ENCODE measurements around the gene TBC1D17. TPM values are rescaled to one million over a fixed set of nuclear protein-coding genes. Genes with fewer than 3 reads are reported as not detected.

Gene TBC1D17
- total and polyA plus RNA-seq, 2 of the 13 experiments (the other 11 are each of a cell fraction or from before 2014, with no cell fraction given): 9.7 to 16.9 TPM

DNA sequence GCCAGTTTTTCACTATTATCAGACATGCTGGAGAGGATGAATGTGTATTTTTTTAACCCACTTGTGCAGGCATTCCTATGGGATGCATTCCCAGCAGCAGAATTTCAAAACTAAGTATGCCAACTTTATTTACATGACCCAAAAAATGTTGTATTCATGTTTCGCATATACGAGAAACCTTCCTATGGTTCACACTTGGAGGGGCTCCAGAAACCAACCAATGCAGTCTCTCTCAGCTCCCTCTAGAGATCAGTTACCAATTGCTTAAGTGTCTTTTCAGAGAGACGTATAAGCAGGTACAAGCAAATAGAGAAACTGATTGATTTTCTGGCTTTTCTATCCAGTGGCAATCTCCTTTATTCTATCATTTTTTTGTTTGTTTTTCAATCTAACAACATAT, 32.1 kb upstream of the TBC1D17 start:
- in situ Hi-C loops (cut with HindIII; ENCODE audit: extremely low pct_ligation_motif_present, low pct_unique_long_range_greater_than_20kb) (no loop called here), intact Hi-C loops (cut with micrococcal nuclease; ENCODE audit: unreplicated experiment) (no loop called here)
- CTCF ChIA-PET (ENCODE audit: low intra/inter-chr PET ratio, low total read pairs): no interaction called here
- DNase-seq (ENCODE audit: low spot score): no peak
- Histone ChIP-seq H3K27me3 (ENCODE audit: control insufficient read depth in 1 of 2, insufficient read depth in 2 of 2, low read length in 2 of 2) (no peaks in the 10 kb centered on the region), H3K9ac (ENCODE audit: insufficient read depth, low read depth, low read length) (no peak overlapping the region), H4K20me1 (ENCODE audit: insufficient read depth, low read length) (no peaks in the 10 kb centered on the region), H2AFZ (ENCODE audit: low read length) (no peak overlapping the region), H3K4me2 (ENCODE audit: low read depth, low read length) (no peak overlapping the region), H3K79me2 (ENCODE audit: insufficient read depth, low read length) (no peaks in the 10 kb centered on the region), H3K36me3 (replicated peaks in 1 of 2; ENCODE audit: control insufficient read depth in 1 of 2, insufficient read depth in 2 of 2, low read length in 2 of 2) (no peaks in the 10 kb centered on the region), H3K4me3 (replicated peaks in 1 of 3; ENCODE audit: insufficient read depth in 1 of 3, low read depth in 2 of 3, low read length in 3 of 3) (no peak overlapping the region), H3K4me1 (ENCODE audit: insufficient read depth, low read length) (peaks cover 21% of the 10 kb centered on the region), H3K27ac (ENCODE audit: extremely low read length, insufficient read depth, low read length) (no peak overlapping the region), H3K9me3 (ENCODE audit: low read length) (no peaks in the 10 kb centered on the region)
- ATAC-seq: no peak
- TF ChIP-seq ZNF660 (CRISPR knock-in tag; IDR thresholded peaks at IDR 0.05; ENCODE audit: borderline replicate concordance, low read depth): no peak
- TF ChIP-seq, protein P1, sequence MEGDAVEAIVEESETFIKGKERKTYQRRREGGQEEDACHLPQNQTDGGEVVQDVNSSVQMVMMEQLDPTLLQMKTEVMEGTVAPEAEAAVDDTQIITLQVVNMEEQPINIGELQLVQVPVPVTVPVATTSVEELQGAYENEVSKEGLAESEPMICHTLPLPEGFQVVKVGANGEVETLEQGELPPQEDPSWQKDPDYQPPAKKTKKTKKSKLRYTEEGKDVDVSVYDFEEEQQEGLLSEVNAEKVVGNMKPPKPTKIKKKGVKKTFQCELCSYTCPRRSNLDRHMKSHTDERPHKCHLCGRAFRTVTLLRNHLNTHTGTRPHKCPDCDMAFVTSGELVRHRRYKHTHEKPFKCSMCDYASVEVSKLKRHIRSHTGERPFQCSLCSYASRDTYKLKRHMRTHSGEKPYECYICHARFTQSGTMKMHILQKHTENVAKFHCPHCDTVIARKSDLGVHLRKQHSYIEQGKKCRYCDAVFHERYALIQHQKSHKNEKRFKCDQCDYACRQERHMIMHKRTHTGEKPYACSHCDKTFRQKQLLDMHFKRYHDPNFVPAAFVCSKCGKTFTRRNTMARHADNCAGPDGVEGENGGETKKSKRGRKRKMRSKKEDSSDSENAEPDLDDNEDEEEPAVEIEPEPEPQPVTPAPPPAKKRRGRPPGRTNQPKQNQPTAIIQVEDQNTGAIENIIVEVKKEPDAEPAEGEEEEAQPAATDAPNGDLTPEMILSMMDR (CRISPR knock-in tag; IDR thresholded peaks at IDR 0.05): no peak
- TF ChIP-seq GTF2F1 (IDR thresholded peaks at IDR 0.05; ENCODE audit: low read length): no peak
- TF ChIP-seq, protein P2, sequence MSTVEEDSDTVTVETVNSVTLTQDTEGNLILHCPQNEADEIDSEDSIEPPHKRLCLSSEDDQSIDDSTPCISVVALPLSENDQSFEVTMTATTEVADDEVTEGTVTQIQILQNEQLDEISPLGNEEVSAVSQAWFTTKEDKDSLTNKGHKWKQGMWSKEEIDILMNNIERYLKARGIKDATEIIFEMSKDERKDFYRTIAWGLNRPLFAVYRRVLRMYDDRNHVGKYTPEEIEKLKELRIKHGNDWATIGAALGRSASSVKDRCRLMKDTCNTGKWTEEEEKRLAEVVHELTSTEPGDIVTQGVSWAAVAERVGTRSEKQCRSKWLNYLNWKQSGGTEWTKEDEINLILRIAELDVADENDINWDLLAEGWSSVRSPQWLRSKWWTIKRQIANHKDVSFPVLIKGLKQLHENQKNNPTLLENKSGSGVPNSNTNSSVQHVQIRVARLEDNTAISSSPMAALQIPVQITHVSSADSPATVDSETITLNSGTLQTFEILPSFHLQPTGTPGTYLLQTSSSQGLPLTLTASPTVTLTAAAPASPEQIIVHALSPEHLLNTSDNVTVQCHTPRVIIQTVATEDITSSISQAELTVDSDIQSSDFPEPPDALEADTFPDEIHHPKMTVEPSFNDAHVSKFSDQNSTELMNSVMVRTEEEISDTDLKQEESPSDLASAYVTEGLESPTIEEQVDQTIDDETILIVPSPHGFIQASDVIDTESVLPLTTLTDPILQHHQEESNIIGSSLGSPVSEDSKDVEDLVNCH (CRISPR knock-in tag; IDR thresholded peaks at IDR 0.05): no peak
- TF ChIP-seq, protein P3, sequence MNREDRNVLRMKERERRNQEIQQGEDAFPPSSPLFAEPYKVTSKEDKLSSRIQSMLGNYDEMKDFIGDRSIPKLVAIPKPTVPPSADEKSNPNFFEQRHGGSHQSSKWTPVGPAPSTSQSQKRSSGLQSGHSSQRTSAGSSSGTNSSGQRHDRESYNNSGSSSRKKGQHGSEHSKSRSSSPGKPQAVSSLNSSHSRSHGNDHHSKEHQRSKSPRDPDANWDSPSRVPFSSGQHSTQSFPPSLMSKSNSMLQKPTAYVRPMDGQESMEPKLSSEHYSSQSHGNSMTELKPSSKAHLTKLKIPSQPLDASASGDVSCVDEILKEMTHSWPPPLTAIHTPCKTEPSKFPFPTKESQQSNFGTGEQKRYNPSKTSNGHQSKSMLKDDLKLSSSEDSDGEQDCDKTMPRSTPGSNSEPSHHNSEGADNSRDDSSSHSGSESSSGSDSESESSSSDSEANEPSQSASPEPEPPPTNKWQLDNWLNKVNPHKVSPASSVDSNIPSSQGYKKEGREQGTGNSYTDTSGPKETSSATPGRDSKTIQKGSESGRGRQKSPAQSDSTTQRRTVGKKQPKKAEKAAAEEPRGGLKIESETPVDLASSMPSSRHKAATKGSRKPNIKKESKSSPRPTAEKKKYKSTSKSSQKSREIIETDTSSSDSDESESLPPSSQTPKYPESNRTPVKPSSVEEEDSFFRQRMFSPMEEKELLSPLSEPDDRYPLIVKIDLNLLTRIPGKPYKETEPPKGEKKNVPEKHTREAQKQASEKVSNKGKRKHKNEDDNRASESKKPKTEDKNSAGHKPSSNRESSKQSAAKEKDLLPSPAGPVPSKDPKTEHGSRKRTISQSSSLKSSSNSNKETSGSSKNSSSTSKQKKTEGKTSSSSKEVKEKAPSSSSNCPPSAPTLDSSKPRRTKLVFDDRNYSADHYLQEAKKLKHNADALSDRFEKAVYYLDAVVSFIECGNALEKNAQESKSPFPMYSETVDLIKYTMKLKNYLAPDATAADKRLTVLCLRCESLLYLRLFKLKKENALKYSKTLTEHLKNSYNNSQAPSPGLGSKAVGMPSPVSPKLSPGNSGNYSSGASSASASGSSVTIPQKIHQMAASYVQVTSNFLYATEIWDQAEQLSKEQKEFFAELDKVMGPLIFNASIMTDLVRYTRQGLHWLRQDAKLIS (CRISPR knock-in tag; IDR thresholded peaks at IDR 0.05): no peak
- no peak for TF ChIP-seq ZNF296 (CRISPR knock-in tag; conservative IDR thresholded peaks at IDR 0.05)
- BruUV-seq (replicated peaks): no TSS peak
- POLR2A ChIA-PET: no interaction called here
- FAIRE-seq: no peak
- WGBS (ENCODE audit: low lambda C conversion rate): 85% methylated on average over 3 of the region's 3 CpGs
